CD14-positive monocyte (primary cell): ENCODE data around the gene ISL1. TPM values are rescaled to one million over a fixed set of nuclear protein-coding genes. Genes with fewer than 3 reads are reported as not detected.

Experiments
- DNase-seq, 3 donors: peaks; one replicate each; pipeline ENCODE4 v3.0.0-alpha.2; 2011 to 2022
- H2AFZ ChIP-seq: 2 replicates; pipeline ENCODE4 v1.6.0; 2012; ENCODE audit warnings: mild to moderate bottlenecking, low read depth, low read length, inconsistent platforms; ENCODE audit not compliant: insufficient read depth, poor library complexity, severe bottlenecking
- H3K27ac ChIP-seq, 2 donors: 1 replicate in 1 of 2; 2 replicates in 1 of 2; pipeline ENCODE4 v1.5.1; 2012 to 2013; ENCODE audit warnings: low read length in 2 of 2, control low read depth in 1 of 2, inconsistent platforms in 1 of 2, low read depth in 1 of 2, mild to moderate bottlenecking in 1 of 2
- H3K27me3 ChIP-seq, 2 donors: one replicate each; pipeline versions ENCODE4 v1.6.0 to v1.6.1; 2011 to 2013; ENCODE audit warnings: low read length in 2 of 2; ENCODE audit not compliant: control insufficient read depth in 2 of 2, insufficient read depth in 2 of 2
- H3K36me3 ChIP-seq, 2 donors: replicated peaks in 1 of 2; 1 replicate in 1 of 2; 2 replicates in 1 of 2; pipeline versions ENCODE4 v1.5.1 to v1.6.1; 2012 to 2013; ENCODE audit warnings: low read length in 2 of 2, control low read depth in 1 of 2, inconsistent platforms in 1 of 2, mild to moderate bottlenecking in 1 of 2; ENCODE audit not compliant: insufficient read depth in 2 of 2, control insufficient read depth in 1 of 2
- H3K4me1 ChIP-seq, 2 donors: 1 replicate in 1 of 2; 2 replicates in 1 of 2; pipeline versions ENCODE4 v1.5.1 to v1.6.1; 2012 to 2013; ENCODE audit warnings: low read length in 2 of 2, control low read depth in 1 of 2, inconsistent platforms in 1 of 2, mild to moderate bottlenecking in 1 of 2, moderate library complexity in 1 of 2; ENCODE audit not compliant: insufficient read depth in 2 of 2, control insufficient read depth in 1 of 2
- H3K4me2 ChIP-seq: replicated peaks from 2 replicates; pipeline ENCODE3; 2012; ENCODE audit warnings: low read length, moderate library complexity, mild to moderate bottlenecking; ENCODE audit not compliant: poor library complexity, severe bottlenecking; ENCODE audit errors: extremely low read depth
- H3K4me3 ChIP-seq, 3 experiments: fragments of 200-600 bp in 1 of 3; sonication (generic) in 1 of 3; replicated peaks in 1 of 3; 1 replicate in 2 of 3; 2 replicates in 1 of 3; pipeline ENCODE4 v1.5.1; 2011 to 2013; ENCODE audit warnings: low read length in 3 of 3, mild to moderate bottlenecking in 3 of 3, control low read depth in 2 of 3, low read depth in 2 of 3, inconsistent platforms in 1 of 3, moderate library complexity in 1 of 3
- H3K79me2 ChIP-seq: 2 replicates; pipeline ENCODE4 v1.6.0; 2012; ENCODE audit warnings: mild to moderate bottlenecking, control low read depth, inconsistent platforms, low read length, moderate library complexity; ENCODE audit not compliant: insufficient read depth
- H3K9ac ChIP-seq: 2 replicates; pipeline ENCODE4 v1.6.0; 2017; ENCODE audit warnings: low read length, mild to moderate bottlenecking; ENCODE audit not compliant: insufficient read depth, poor library complexity, severe bottlenecking
- H3K9me3 ChIP-seq, 2 donors: replicated peaks in 1 of 2; 1 replicate in 1 of 2; 2 replicates in 1 of 2; pipeline versions ENCODE4 v1.5.1 to v1.6.1; 2012 to 2013; ENCODE audit warnings: low read length in 2 of 2, control low read depth in 1 of 2; ENCODE audit not compliant: control insufficient read depth in 1 of 2, insufficient read depth in 1 of 2
- H4K20me1 ChIP-seq: 2 replicates; pipeline ENCODE4 v1.6.0; 2012; ENCODE audit warnings: mild to moderate bottlenecking, low read length, control low read depth, moderate library complexity; ENCODE audit not compliant: insufficient read depth
- H3K27ac Mint-ChIP-seq, 7 donors: one replicate each; pipeline ENCODE4 v1.8.0; 2020; ENCODE audit warnings: mild to moderate bottlenecking in 7 of 7, mixed read lengths in 7 of 7, moderate library complexity in 6 of 7, inconsistent platforms in 2 of 7
- H3K27me3 Mint-ChIP-seq, 3 donors: one replicate each; pipeline ENCODE4 v1.8.0; 2021 to 2022; ENCODE audit warnings: low read depth in 3 of 3, mild to moderate bottlenecking in 3 of 3, mixed read lengths in 3 of 3, moderate library complexity in 3 of 3, inconsistent platforms in 1 of 3
- H3K36me3 Mint-ChIP-seq, 2 donors: one replicate each; pipeline ENCODE4 v1.8.0; 2020; ENCODE audit warnings: mixed read lengths in 2 of 2, inconsistent platforms in 1 of 2, mild to moderate bottlenecking in 1 of 2
- H3K4me1 Mint-ChIP-seq: one replicate; pipeline ENCODE4 v1.8.0; 2020; ENCODE audit warnings: mild to moderate bottlenecking, mixed read lengths
- H3K4me3 Mint-ChIP-seq, 2 donors: one replicate each; pipeline ENCODE4 v1.8.0; 2020; ENCODE audit warnings: mild to moderate bottlenecking in 2 of 2, mixed read lengths in 2 of 2, moderate library complexity in 1 of 2
- H3K9me3 Mint-ChIP-seq, 7 donors: one replicate each; pipeline ENCODE4 v1.8.0; 2020 to 2022; ENCODE audit warnings: mixed read lengths in 7 of 7, mild to moderate bottlenecking in 6 of 7, moderate library complexity in 6 of 7, inconsistent platforms in 2 of 7
- WGBS: methylation state at CpG from one replicate; pipeline ENCODE4 v1.1.5; 2013; ENCODE audit warnings: missing lambda C conversion rate; ENCODE audit not compliant: insufficient coverage; 5-methylcytosine and 5-hydroxymethylcytosine counted together
- intact Hi-C, 2 donors: fragments of 100-400 bp; cut with micrococcal nuclease; formaldehyde crosslinking; loops; one replicate each; pipeline versions ENCODE4 v1.15.0 to v1.15.1; 2023
- polyA plus RNA-seq, 3 donors: library from polyadenylated mRNA; depleted of rRNA in 1 of 3; unstranded in 2 of 3; stranded (reverse) in 1 of 3; fragments of 300-500 nt in 2 of 3; fragments of >200 nt in 1 of 3; fragmentation: Illumina TruSeq in 2 of 3; gene quantifications; 1 replicate in 2 of 3; 2 replicates in 1 of 3; pipeline ENCODE4 v1.2.3, GENCODE V29; 2012 to 2021
- TF ChIP-seq, protein P1 (sequence below): fragments of 200-600 bp; IDR thresholded peaks from one replicate; pipeline ENCODE4 v1.8.0; 2022; ENCODE audit warnings: antibody characterized with exemption, mild to moderate bottlenecking

The ISL1 gene
- polyA plus RNA-seq, 3 donors: not detected

DNA sequence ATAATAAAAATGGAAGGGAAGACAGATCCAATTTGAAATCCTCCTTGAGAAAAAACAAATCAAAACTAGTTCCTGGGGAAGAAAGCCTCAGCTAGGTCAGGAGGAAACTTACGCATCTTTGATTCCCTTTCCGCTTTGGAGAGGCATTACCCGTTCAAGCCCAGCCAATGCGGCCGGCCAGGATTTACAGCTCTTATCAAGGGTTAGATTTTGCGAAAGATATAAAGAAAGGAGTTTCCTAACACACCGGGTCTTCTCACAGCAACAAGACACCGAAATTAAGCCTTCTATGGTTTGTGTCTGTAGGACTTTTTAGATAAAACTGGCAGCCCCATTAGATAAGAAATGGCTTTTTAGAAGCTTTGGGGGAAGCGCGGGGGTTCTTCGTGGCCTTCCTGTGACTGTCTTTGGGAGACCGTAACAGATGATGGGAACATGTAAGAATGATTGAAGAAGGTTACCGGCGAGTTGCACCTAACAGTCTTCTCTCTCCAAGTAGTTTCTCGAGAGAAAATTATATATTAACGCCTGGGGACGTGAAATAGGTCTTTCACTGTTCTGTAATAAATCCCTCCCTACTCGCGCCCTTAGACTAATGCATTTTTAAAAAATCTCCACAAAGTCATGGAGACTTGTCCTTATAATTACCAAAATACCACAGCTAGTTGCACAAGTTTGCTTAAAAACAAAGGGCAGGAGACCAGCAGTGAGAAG, 1.3 kb upstream of the ISL1 start:
- Histone ChIP-seq H3K4me3 (no peak overlapping the region), H3K27ac (no peak overlapping the region), H3K9me3 (peaks cover 24 to 79% of the 10 kb centered on the region in 2 donors), H3K4me2 (no peak overlapping the region), H3K36me3 (no peaks in the 10 kb centered on the region), H3K27me3 (peaks cover 95 to 100% of the 10 kb centered on the region in 2 donors), H2AFZ (no peak overlapping the region), H4K20me1 (no peaks in the 10 kb centered on the region), H3K79me2 (no peaks in the 10 kb centered on the region), H3K9ac (no peak overlapping the region), H3K4me1 (no peaks in the 10 kb centered on the region)
- intact Hi-C loops: no loop called here
- H3K4me1 Mint-ChIP-seq: peaks cover 8% of the 10 kb centered on the region
- DNase-seq: no peak
- WGBS: 2% methylated on average over 7 of the region's 19 CpGs
- peaks cover 2 to 53% (median 41%) of the 10 kb centered on the region in 7 donors for H3K9me3 Mint-ChIP-seq
- TF ChIP-seq, protein P1, sequence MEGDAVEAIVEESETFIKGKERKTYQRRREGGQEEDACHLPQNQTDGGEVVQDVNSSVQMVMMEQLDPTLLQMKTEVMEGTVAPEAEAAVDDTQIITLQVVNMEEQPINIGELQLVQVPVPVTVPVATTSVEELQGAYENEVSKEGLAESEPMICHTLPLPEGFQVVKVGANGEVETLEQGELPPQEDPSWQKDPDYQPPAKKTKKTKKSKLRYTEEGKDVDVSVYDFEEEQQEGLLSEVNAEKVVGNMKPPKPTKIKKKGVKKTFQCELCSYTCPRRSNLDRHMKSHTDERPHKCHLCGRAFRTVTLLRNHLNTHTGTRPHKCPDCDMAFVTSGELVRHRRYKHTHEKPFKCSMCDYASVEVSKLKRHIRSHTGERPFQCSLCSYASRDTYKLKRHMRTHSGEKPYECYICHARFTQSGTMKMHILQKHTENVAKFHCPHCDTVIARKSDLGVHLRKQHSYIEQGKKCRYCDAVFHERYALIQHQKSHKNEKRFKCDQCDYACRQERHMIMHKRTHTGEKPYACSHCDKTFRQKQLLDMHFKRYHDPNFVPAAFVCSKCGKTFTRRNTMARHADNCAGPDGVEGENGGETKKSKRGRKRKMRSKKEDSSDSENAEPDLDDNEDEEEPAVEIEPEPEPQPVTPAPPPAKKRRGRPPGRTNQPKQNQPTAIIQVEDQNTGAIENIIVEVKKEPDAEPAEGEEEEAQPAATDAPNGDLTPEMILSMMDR: no peak
- H3K27ac Mint-ChIP-seq: no peak overlapping the region
- H3K27me3 Mint-ChIP-seq: peaks cover 96 to 99% (median 99%) of the 10 kb centered on the region in 3 donors
- peak overlapping the region in 1 of 2 donors; percentile 87 for H3K4me3 Mint-ChIP-seq
- peaks cover 0 to 7% of the 10 kb centered on the region in 2 donors for H3K36me3 Mint-ChIP-seq

DNA sequence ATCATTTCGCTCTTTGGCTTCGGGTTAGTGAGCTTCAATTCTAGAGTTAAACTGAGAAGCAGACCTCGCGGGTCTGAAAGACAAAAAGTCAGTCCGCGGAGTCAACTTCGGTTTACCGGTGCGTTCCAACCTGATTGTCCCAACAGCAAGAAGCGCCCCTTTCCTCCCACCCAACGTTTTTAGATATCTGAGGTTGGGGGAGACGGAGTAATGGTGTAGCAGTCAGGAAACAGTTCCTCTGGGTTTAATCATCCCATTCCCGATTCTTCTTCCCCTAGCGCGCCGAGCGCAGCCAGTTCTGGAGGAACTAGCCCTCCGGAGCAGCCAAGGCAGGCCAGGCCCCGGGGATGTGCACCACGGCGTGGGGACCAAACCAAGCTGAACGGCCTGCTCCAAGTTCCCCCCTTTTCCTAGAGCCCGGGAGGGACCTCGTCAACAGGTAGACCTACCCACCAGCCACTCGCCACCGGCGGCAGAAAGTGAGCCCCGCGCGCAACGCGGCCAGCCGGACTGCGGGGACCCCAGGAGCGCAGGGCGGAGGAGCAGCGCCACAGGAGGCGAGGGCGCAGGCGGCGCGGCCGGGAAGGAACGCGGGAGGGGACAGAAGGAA, 622 bp upstream of the ISL1 start:
- Mint-ChIP-seq H3K27ac (no peak overlapping the region), H3K27me3 (peaks cover 96 to 99% (median 99%) of the 10 kb centered on the region in 3 donors), H3K36me3 (peaks cover 0 to 7% of the 10 kb centered on the region in 2 donors), H3K9me3 (peaks cover 2 to 51% (median 39%) of the 10 kb centered on the region in 7 donors), H3K4me3 (peak overlapping the region in 1 of 2 donors; percentile 87), H3K4me1 (peaks cover 8% of the 10 kb centered on the region)
- H3K27ac ChIP-seq: no peak overlapping the region
- peak overlapping the region; percentile 13 for H3K4me2 ChIP-seq
- no peak overlapping the region for H2AFZ ChIP-seq
- H3K9ac ChIP-seq: no peak overlapping the region
- 3% methylated on average over 37 of the region's 45 CpGs for WGBS
- no peaks in the 10 kb centered on the region for H4K20me1 ChIP-seq
- no peaks in the 10 kb centered on the region for H3K4me1 ChIP-seq
- H3K79me2 ChIP-seq: no peaks in the 10 kb centered on the region
- H3K36me3 ChIP-seq: no peaks in the 10 kb centered on the region
- peaks cover 94 to 100% of the 10 kb centered on the region in 2 donors for H3K27me3 ChIP-seq
- no peak for DNase-seq
- TF ChIP-seq, protein P1: no peak
- peak overlapping the region in 1 of 3 experiments; percentile 23 for H3K4me3 ChIP-seq
- intact Hi-C loops: no loop called here
- H3K9me3 ChIP-seq: peaks cover 24 to 79% of the 10 kb centered on the region in 2 donors
